SK-N-SH treated with all-trans-retinoic acid at 6 μM for 48 hours (cell line): ENCODE results near the gene CLDN18.

Experiments used
- CREB5 ChIP-seq: fragments of 250-450 bp; sonication (Bioruptor Pico); IDR thresholded peaks from 2 replicates; pipeline ENCODE4 v1.5.1; 2020; ENCODE audit warnings: low read depth, mild to moderate bottlenecking, moderate library complexity
- CSDC2 ChIP-seq: fragments of 250-450 bp; sonication (Bioruptor Pico); IDR thresholded peaks from 2 replicates; pipeline ENCODE4 v1.5.0; 2020; ENCODE audit warnings: mild to moderate bottlenecking, moderate library complexity
- GLIS3 ChIP-seq: fragments of 250-450 bp; sonication (Bioruptor Pico); IDR thresholded peaks from 2 replicates; pipeline ENCODE4 v1.5.0; 2020; ENCODE audit warnings: mild to moderate bottlenecking, moderate library complexity
- ISL1 ChIP-seq: fragments of 250-450 bp; sonication (Bioruptor Pico); IDR thresholded peaks from 2 replicates; pipeline ENCODE4 v2.1.2; 2022; ENCODE audit warnings: mild to moderate bottlenecking, moderate library complexity
- PATZ1 ChIP-seq: fragments of 250-450 bp; sonication (Bioruptor Pico); IDR thresholded peaks from 2 replicates; pipeline ENCODE4 v1.8.0; 2020; ENCODE audit warnings: mild to moderate bottlenecking, moderate library complexity, borderline replicate concordance
- PPARA ChIP-seq: fragments of 250-450 bp; sonication (Bioruptor Pico); IDR thresholded peaks from 2 replicates; pipeline ENCODE4 v1.5.0; 2020; ENCODE audit warnings: mild to moderate bottlenecking, borderline replicate concordance
- TCF4 ChIP-seq: fragments of 250-450 bp; sonication (Bioruptor Pico); IDR thresholded peaks from 2 replicates; pipeline ENCODE4 v1.8.0; 2021; ENCODE audit warnings: mild to moderate bottlenecking, moderate library complexity, borderline replicate concordance
- ZC3H10 ChIP-seq: fragments of 250-450 bp; sonication (Bioruptor Pico); IDR thresholded peaks from 2 replicates; pipeline ENCODE4 v1.5.1; 2021; ENCODE audit warnings: mild to moderate bottlenecking, moderate library complexity
- ZFP30 ChIP-seq: fragments of 450-650 bp; formaldehyde crosslinking; IDR thresholded peaks from 2 replicates; pipeline ENCODE4 v1.5.0; 2022; ENCODE audit warnings: mild to moderate bottlenecking, moderate library complexity

- no peak for TF ChIP-seq TCF4
- no peak for TF ChIP-seq ZFP30 (CRISPR knock-in tag)
- no peak for TF ChIP-seq PATZ1 (CRISPR knock-in tag)
- no peak for TF ChIP-seq PPARA (CRISPR knock-in tag)
- TF ChIP-seq GLIS3 (CRISPR knock-in tag) = no peak
- TF ChIP-seq ISL1 = no peak
- TF ChIP-seq ZC3H10 (CRISPR knock-in tag) = no peak
- TF ChIP-seq CREB5 (CRISPR knock-in tag) = no peak
- no peak for TF ChIP-seq CSDC2 (CRISPR knock-in tag)
Observed at GRCh38 chr3:138072796-138073195, 62.8 kb downstream of the CLDN18 start.
